GM23248 (cell line): ENCODE measurements around the gene GABBR2. TPM values are rescaled to one million over a fixed set of nuclear protein-coding genes. Genes with fewer than 3 reads are reported as not detected.
"Not testable (repeated sequence)": the region's sequence is repeated elsewhere in the genome, so short reads cannot be mapped to it uniquely, and the experiment has no call there.

Experiments used
- DNase-seq: peaks from one replicate; pipeline ENCODE4 v3.0.0-alpha.2; 2015
- H2AFZ ChIP-seq: fragments of 200-600 bp; sonication (generic); 2 replicates; pipeline ENCODE4 v1.6.1; 2016; ENCODE audit warnings: antibody characterized with exemption
- H3F3A ChIP-seq: fragments of 200-600 bp; sonication (generic); 2 replicates; pipeline ENCODE4 v1.6.1; 2016; ENCODE audit warnings: mild to moderate bottlenecking, antibody characterized with exemption, mixed run types; ENCODE audit not compliant: insufficient read depth
- H3K27ac ChIP-seq: fragments of 200-600 bp; sonication (generic); 2 replicates; pipeline ENCODE4 v1.5.1; 2016; ENCODE audit warnings: mild to moderate bottlenecking
- H3K27me3 ChIP-seq: fragments of 200-600 bp; sonication (generic); replicated peaks from 2 replicates; pipeline ENCODE4 v1.6.1; 2016; ENCODE audit warnings: mild to moderate bottlenecking; ENCODE audit not compliant: insufficient read depth
- H3K36me3 ChIP-seq: fragments of 200-600 bp; sonication (generic); 2 replicates; pipeline ENCODE4 v1.6.1; 2016; ENCODE audit warnings: low read depth, mild to moderate bottlenecking
- H3K4me1 ChIP-seq: fragments of 200-600 bp; sonication (generic); 2 replicates; pipeline ENCODE4 v1.6.1; 2016; ENCODE audit warnings: mild to moderate bottlenecking; ENCODE audit not compliant: insufficient read depth
- H3K4me2 ChIP-seq: fragments of 200-600 bp; sonication (generic); one replicate; pipeline ENCODE4 v1.6.1; 2016; ENCODE audit warnings: mild to moderate bottlenecking; ENCODE audit not compliant: unreplicated experiment
- H3K4me3 ChIP-seq: fragments of 200-600 bp; sonication (generic); 2 replicates; pipeline ENCODE4 v1.5.1; 2016; ENCODE audit warnings: mild to moderate bottlenecking
- H3K79me2 ChIP-seq: fragments of 200-600 bp; sonication (generic); 2 replicates; pipeline ENCODE4 v1.6.1; 2016; ENCODE audit warnings: mild to moderate bottlenecking; ENCODE audit not compliant: insufficient read depth
- H3K9ac ChIP-seq: fragments of 200-600 bp; sonication (generic); 2 replicates; pipeline ENCODE4 v1.6.1; 2016; ENCODE audit warnings: mild to moderate bottlenecking
- H3K9me2 ChIP-seq: fragments of 200-600 bp; sonication (generic); 2 replicates; pipeline ENCODE4 v1.6.1; 2016; ENCODE audit warnings: mixed run types, mild to moderate bottlenecking, moderate library complexity; ENCODE audit not compliant: insufficient read depth
- H3K9me3 ChIP-seq: fragments of 200-600 bp; sonication (generic); one replicate; pipeline ENCODE4 v1.6.1; 2017; ENCODE audit warnings: low read depth
- H4K20me1 ChIP-seq: fragments of 200-600 bp; sonication (generic); 2 replicates; pipeline ENCODE4 v1.6.0; 2016; ENCODE audit not compliant: insufficient read depth
- EZH2 ChIP-seq: fragments of 200-600 bp; sonication (generic); IDR thresholded peaks from 2 replicates; pipeline ENCODE4 v1.6.1; 2018; ENCODE audit warnings: antibody characterized with exemption, mild to moderate bottlenecking; ENCODE audit not compliant: insufficient read depth, poor library complexity, severe bottlenecking
- EZH2phosphoT487 ChIP-seq: fragments of 200-600 bp; sonication (generic); IDR thresholded peaks from 2 replicates; pipeline ENCODE4 v1.6.1; 2018; ENCODE audit warnings: antibody characterized with exemption, moderate library complexity, mild to moderate bottlenecking, low read depth; ENCODE audit not compliant: insufficient read depth
- WGBS, 2 experiments: methylation state at CpG; one replicate each; pipeline ENCODE4 v1.1.6; 2015 to 2017; ENCODE audit warnings: low lambda C conversion rate in 2 of 2, low coverage in 1 of 2; ENCODE audit errors: missing lambda C conversion rate in 2 of 2; 5-methylcytosine and 5-hydroxymethylcytosine counted together
- in situ Hi-C: fragments of 300-500 bp; cut with MboI; formaldehyde crosslinking; loops from 2 replicates; pipeline ENCODE4 v1.15.0; 2020
- polyA plus RNA-seq: library from polyadenylated mRNA; unstranded; fragments of >200 nt; fragmentation: Nextera tagmentation; extraction: Ambion mirVana; gene quantifications from 2 replicates; pipeline ENCODE4 v1.2.1, GENCODE V29; 2016
- total RNA-seq: library from RNA; depleted of rRNA; stranded (reverse); fragments of >200 nt; shearing (Covaris generic); gene quantifications from 2 replicates; pipeline ENCODE4 v1.2.3, GENCODE V29; 2014

Gene GABBR2
- total and polyA plus RNA-seq, 2 experiments from 2014 or later: 7.5 to 13.4 TPM

DNA sequence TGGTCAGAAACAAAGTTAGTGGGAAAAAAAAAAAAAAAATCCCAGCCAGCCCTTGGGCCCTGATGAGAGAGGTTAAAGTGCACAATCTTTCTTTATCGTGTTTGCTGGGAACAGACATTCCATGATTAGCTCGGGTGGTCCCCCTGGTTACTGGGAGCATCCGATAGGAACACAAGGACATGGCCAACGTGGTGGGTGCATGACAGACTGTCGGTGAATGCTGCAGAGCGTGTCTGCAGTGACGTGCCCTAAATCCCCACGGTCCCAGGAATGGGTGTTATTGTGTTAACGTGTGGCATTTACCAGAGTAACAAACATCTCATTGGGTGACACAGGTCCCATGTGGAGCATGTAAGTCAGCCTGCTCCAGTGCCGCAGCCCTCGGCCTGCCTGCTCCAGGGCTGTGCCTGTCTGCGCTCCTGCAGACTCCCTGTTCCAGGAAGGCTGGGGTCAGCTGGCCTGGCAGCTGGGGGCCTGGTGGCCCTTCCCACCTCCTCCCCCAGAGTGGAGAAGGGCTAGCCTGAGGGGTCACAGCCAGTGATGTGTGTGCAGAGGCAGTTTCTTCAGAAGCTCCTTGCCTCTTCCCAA is 419.0 kb downstream of the GABBR2 start:
- 78 to 84% methylated on average over 12 of the region's 12 CpGs for WGBS, 2 experiments
- no peaks in the 10 kb centered on the region for H3K4me1 ChIP-seq
- H3K4me2 ChIP-seq: no peak overlapping the region
- in situ Hi-C loops: no loop called here
- no peaks in the 10 kb centered on the region for H4K20me1 ChIP-seq
- no peaks in the 10 kb centered on the region for H3K27me3 ChIP-seq
- H2AFZ ChIP-seq: no peak overlapping the region
- H3K4me3 ChIP-seq: no peak overlapping the region
- TF ChIP-seq EZH2phosphoT487: no peak
- TF ChIP-seq EZH2: no peak
- no peaks in the 10 kb centered on the region for H3K36me3 ChIP-seq
- no peak for DNase-seq
- H3K27ac ChIP-seq: no peak overlapping the region
- no peaks in the 10 kb centered on the region for H3K9me3 ChIP-seq
- no peaks in the 10 kb centered on the region for H3K79me2 ChIP-seq
- H3F3A ChIP-seq: no peaks in the 10 kb centered on the region
- H3K9me2 ChIP-seq: no peaks in the 10 kb centered on the region
- no peak overlapping the region for H3K9ac ChIP-seq

DNA sequence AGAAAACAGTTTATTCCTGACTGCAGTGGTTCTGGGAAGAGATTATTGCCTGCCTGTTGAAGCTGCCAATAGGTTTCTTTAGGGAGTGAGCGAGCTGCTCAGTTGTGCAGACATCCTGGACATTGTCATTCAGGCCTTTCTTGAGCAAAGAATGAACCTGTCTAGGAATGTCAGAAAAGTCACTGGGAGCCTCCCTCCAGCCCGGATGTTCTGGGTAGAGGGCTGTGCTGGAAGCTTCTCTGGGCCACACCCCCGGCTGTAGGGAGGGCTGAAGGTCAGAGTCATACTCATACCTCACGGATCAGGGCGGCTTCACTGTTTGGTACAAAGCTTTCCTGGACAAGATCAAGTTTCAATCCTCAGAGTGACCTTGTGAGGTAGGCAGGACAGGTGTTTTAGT is 419.9 kb downstream of the GABBR2 start:
- Histone ChIP-seq H3K4me3 (no peak overlapping the region), H3K27ac (no peak overlapping the region), H4K20me1 (no peaks in the 10 kb centered on the region), H3K4me1 (no peaks in the 10 kb centered on the region), H3K9me2 (no peaks in the 10 kb centered on the region), H3K27me3 (no peaks in the 10 kb centered on the region), H3K79me2 (no peaks in the 10 kb centered on the region), H3F3A (no peaks in the 10 kb centered on the region), H3K9ac (no peak overlapping the region), H3K4me2 (no peak overlapping the region), H3K36me3 (no peaks in the 10 kb centered on the region), H2AFZ (no peak overlapping the region), H3K9me3 (no peaks in the 10 kb centered on the region)
- DNase-seq: no peak
- no peak for TF ChIP-seq EZH2phosphoT487
- TF ChIP-seq EZH2: no peak
- WGBS, 2 experiments: 71 to 87% methylated on average over 5 of the region's 5 CpGs
- in situ Hi-C loops: no loop called here

DNA sequence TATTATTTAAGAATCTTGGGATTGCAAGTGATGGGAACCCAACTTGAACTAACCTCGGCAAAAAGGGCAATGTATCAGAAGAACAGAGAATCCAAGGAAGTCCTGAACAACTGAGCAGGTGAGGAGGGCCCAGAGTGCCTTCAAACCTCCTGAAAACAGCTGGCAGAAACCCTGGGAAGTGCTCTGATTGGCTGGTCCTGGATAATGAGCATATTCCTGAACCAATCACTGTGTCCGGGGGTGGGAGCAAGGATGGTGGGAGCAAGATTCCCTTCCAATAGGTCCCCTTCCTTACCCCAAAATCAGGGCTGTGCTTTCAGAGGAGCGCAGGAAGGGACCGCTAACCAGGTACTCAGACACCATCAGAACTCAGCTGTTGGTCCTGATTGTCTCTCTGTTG is 421.4 kb downstream of the GABBR2 start:
- no peaks in the 10 kb centered on the region for H3K79me2 ChIP-seq
- H3K9me3 ChIP-seq: no peaks in the 10 kb centered on the region
- in situ Hi-C loops: no loop called here
- WGBS, 2 experiments: 95 to 96% methylated on average over 4 of the region's 4 CpGs
- no peaks in the 10 kb centered on the region for H3K4me1 ChIP-seq
- H3K9ac ChIP-seq: no peak overlapping the region
- no peak overlapping the region for H3K27ac ChIP-seq
- H4K20me1 ChIP-seq: no peaks in the 10 kb centered on the region
- H2AFZ ChIP-seq: no peak overlapping the region
- no peaks in the 10 kb centered on the region for H3F3A ChIP-seq
- no peaks in the 10 kb centered on the region for H3K36me3 ChIP-seq
- no peak for TF ChIP-seq EZH2
- TF ChIP-seq EZH2phosphoT487: no peak
- DNase-seq: no peak
- no peak overlapping the region for H3K4me2 ChIP-seq
- H3K27me3 ChIP-seq: no peaks in the 10 kb centered on the region
- no peaks in the 10 kb centered on the region for H3K9me2 ChIP-seq
- H3K4me3 ChIP-seq: no peak overlapping the region

DNA sequence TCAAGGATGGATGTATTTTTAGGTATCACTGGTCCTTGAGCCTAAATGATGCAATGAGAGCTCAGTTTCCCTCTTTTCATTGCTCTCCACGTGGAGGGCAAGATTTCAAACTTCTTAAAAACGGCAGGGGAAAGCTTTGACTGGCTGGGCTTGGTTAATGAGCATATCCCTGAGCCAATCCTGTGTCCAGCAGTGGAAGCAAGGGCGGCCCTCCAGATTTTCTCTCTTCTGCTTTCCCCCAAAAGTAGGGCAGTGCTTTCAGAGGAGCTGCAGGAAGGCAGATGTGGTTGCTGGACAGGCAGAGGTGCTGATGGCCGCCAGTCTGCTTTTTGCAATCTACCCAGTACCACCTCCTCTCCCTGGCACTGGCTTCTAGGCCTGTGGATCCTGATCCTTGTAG is 423.3 kb downstream of the GABBR2 start:
- Histone ChIP-seq H3K9ac (no peak overlapping the region), H3K9me2 (no peaks in the 10 kb centered on the region), H3K4me3 (no peak overlapping the region), H3K9me3 (no peaks in the 10 kb centered on the region), H3K36me3 (no peaks in the 10 kb centered on the region), H3K27me3 (no peaks in the 10 kb centered on the region; the same call in 1 of the 2 replicates), H3K4me2 (no peak overlapping the region), H4K20me1 (no peaks in the 10 kb centered on the region), H3K79me2 (no peaks in the 10 kb centered on the region), H3K4me1 (no peaks in the 10 kb centered on the region), H3F3A (no peaks in the 10 kb centered on the region), H3K27ac (no peak overlapping the region), H2AFZ (no peak overlapping the region)
- WGBS, 2 experiments: 36 to 42% methylated on average over 4 of the region's 4 CpGs
- in situ Hi-C loops: no loop called here
- DNase-seq: no peak
- TF ChIP-seq EZH2phosphoT487 (no peak), EZH2 (no peak)

DNA sequence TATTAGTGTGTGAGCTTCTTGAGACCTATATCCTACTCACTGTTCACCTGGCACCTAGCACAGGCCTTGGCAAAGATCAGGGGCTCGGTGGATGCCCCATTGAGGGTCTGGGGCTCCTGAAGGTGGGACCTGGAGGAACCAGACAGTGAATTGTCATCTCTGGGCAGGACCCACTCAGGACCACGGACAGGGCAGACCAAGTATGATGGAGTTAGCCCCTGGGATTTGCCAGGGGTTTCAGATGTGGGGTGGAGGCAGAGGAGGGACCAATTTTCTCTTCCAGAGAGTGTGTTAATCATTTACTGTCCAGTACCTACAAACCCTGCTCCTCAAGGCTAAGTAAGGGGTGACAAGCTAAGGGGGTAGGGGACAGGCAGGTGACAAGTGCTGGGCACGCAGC is 424.0 kb downstream of the GABBR2 start:
- Histone ChIP-seq H3K4me2 (no peak overlapping the region), H4K20me1 (no peaks in the 10 kb centered on the region), H3K79me2 (no peaks in the 10 kb centered on the region), H3K9me2 (no peaks in the 10 kb centered on the region), H3F3A (no peaks in the 10 kb centered on the region), H3K27me3 (peaks cover under 1% of the 10 kb centered on the region), H3K27ac (no peak overlapping the region), H3K4me1 (no peaks in the 10 kb centered on the region), H3K9me3 (no peaks in the 10 kb centered on the region), H2AFZ (no peak overlapping the region), H3K36me3 (no peaks in the 10 kb centered on the region), H3K4me3 (no peak overlapping the region), H3K9ac (no peak overlapping the region)
- in situ Hi-C loops: no loop called here
- no peak for TF ChIP-seq EZH2
- TF ChIP-seq EZH2phosphoT487: no peak
- no peak for DNase-seq
- 39 to 41% methylated on average over 3 of the region's 3 CpGs for WGBS, 2 experiments

DNA sequence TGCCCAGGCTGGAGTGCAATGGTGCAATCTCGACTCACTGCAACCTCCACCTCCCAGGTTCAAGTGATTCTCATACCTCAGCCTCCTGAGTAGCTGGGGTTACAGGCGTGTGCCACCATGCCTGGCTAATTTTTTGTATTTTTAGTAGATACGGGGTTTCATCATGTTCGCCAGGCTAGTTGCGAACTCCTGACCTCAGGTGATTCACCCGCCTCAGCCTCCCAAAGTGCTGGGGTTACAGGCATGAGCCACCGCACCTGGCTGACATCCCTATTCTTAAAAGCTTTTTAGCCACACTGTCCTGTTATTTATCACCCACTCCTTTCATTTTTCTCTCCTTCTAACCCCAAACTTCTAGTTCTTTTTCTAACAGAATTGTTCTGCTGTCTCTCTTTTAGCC is 425.6 kb downstream of the GABBR2 start:
- H3K9me3 ChIP-seq, H3K4me2 ChIP-seq, H3K27me3 ChIP-seq, H3K79me2 ChIP-seq, H2AFZ ChIP-seq, H4K20me1 ChIP-seq, H3K9me2 ChIP-seq, H3K4me1 ChIP-seq, in situ Hi-C loops, H3K4me3 ChIP-seq, H3F3A ChIP-seq, H3K36me3 ChIP-seq, H3K27ac ChIP-seq, DNase-seq, H3K9ac ChIP-seq: not testable (repeated sequence)
- 68 to 71% methylated on average over 7 of the region's 7 CpGs for WGBS, 2 experiments
